HepG2 (cell line): ENCODE results near the gene EIF3A. TPM values are rescaled to one million over a fixed set of nuclear protein-coding genes. Genes with fewer than 3 reads are reported as not detected.

Experiments
- ATF7-NPFF ChIP-seq: sonication (generic); formaldehyde crosslinking; IDR thresholded peaks from 2 replicates; pipeline ENCODE4 v1.8.1; 2023; ENCODE audit warnings: mild to moderate bottlenecking, low read depth, missing genetic modification reagents, moderate library complexity
- CHCHD3 ChIP-seq: sonication (generic); formaldehyde crosslinking; IDR thresholded peaks from 2 replicates; pipeline ENCODE4 v1.8.0; 2022; ENCODE audit warnings: mild to moderate bottlenecking, missing genetic modification reagents, moderate library complexity
- ETV5 ChIP-seq: IDR thresholded peaks from 2 replicates; pipeline ENCODE4 v1.6.1; 2018; ENCODE audit warnings: missing biosample characterization, missing genetic modification reagents, inconsistent platforms, borderline replicate concordance
- HMG20A ChIP-seq: IDR thresholded peaks from 2 replicates; pipeline ENCODE4 v1.6.1; 2016; ENCODE audit warnings: borderline replicate concordance
- PAF1 ChIP-seq: IDR thresholded peaks from 2 replicates; pipeline ENCODE4 v1.6.1; 2016; ENCODE audit warnings: missing genetic modification reagents, missing compliant biosample characterization
- SIN3B ChIP-seq: fragments of 150-350 bp; IDR thresholded peaks from 2 replicates; pipeline ENCODE4 v1.6.1; 2014; ENCODE audit warnings: low read length
- STAT5B ChIP-seq: sonication (generic); formaldehyde crosslinking; IDR thresholded peaks from 2 replicates; pipeline ENCODE4 v1.4.0; 2020; ENCODE audit warnings: missing genetic modification reagents
- ZNF326 ChIP-seq: sonication (generic); formaldehyde crosslinking; IDR thresholded peaks from 2 replicates; pipeline ENCODE4 v1.4.0; 2020; ENCODE audit warnings: missing genetic modification reagents, borderline replicate concordance
- ZNF614 ChIP-seq: IDR thresholded peaks from 2 replicates; pipeline ENCODE4 v1.6.1; 2018; ENCODE audit warnings: missing biosample characterization, missing genetic modification reagents, inconsistent platforms, borderline replicate concordance
- ZNF670 ChIP-seq: sonication (generic); formaldehyde crosslinking; IDR thresholded peaks from 2 replicates; pipeline ENCODE4 v1.8.0; 2022; ENCODE audit warnings: mild to moderate bottlenecking, missing genetic modification reagents, borderline replicate concordance
- ZNF713 ChIP-seq: sonication (generic); formaldehyde crosslinking; IDR thresholded peaks from 2 replicates; pipeline ENCODE4 v1.4.0; 2020; ENCODE audit warnings: mild to moderate bottlenecking, missing genetic modification reagents
- ZNF850 ChIP-seq: sonication (generic); formaldehyde crosslinking; conservative IDR thresholded peaks from 2 replicates; pipeline ENCODE4 v1.9.0; 2021; ENCODE audit warnings: mild to moderate bottlenecking, missing genetic modification reagents
- polyA plus RNA-seq, 8 experiments: library from polyadenylated mRNA; depleted of rRNA in 3 of 8; stranded (reverse) in 7 of 8; unstranded in 1 of 8; fragments of >200 nt; fragmentation: Illumina TruSeq in 4 of 8; extraction: Trizol in 4 of 8; gene quantifications; 2 replicates each; pipeline versions ENCODE4 v1.2.1 to v1.2.3, GENCODE V29; 2011 to 2016; ENCODE audit warnings: low read depth in 4 of 8, missing spikeins in 1 of 8, mixed read lengths in 1 of 8; ENCODE audit not compliant: insufficient read depth in 1 of 8
- total RNA-seq, 5 experiments: library from RNA; depleted of rRNA; stranded (reverse); fragments of >200 nt; fragmentation: Illumina TruSeq; extraction: Trizol; gene quantifications; 2 replicates each; pipeline ENCODE4 v1.2.3, GENCODE V29; 2016; ENCODE audit warnings: low read depth in 1 of 5
- TF ChIP-seq, protein P1 (sequence below): IDR thresholded peaks from 2 replicates; pipeline ENCODE4 v1.6.1; 2016; ENCODE audit warnings: low read depth, missing genetic modification reagents, missing compliant biosample characterization
- TF ChIP-seq, protein P2 (sequence below): sonication (generic); formaldehyde crosslinking; IDR thresholded peaks from 2 replicates; pipeline ENCODE4 v1.5.1; 2020; ENCODE audit warnings: mild to moderate bottlenecking, missing genetic modification reagents, borderline replicate concordance
- TF ChIP-seq, protein P3 (sequence below): sonication (generic); formaldehyde crosslinking; IDR thresholded peaks from 2 replicates; pipeline ENCODE4 v1.4.0; 2020; ENCODE audit warnings: missing genetic modification reagents, mild to moderate bottlenecking, borderline replicate concordance

The EIF3A gene
- total and polyA plus RNA-seq, 2 of the 13 experiments (the other 11 are each of a cell fraction or from before 2014, with no cell fraction given) = 25.6 to 117 TPM

DNA sequence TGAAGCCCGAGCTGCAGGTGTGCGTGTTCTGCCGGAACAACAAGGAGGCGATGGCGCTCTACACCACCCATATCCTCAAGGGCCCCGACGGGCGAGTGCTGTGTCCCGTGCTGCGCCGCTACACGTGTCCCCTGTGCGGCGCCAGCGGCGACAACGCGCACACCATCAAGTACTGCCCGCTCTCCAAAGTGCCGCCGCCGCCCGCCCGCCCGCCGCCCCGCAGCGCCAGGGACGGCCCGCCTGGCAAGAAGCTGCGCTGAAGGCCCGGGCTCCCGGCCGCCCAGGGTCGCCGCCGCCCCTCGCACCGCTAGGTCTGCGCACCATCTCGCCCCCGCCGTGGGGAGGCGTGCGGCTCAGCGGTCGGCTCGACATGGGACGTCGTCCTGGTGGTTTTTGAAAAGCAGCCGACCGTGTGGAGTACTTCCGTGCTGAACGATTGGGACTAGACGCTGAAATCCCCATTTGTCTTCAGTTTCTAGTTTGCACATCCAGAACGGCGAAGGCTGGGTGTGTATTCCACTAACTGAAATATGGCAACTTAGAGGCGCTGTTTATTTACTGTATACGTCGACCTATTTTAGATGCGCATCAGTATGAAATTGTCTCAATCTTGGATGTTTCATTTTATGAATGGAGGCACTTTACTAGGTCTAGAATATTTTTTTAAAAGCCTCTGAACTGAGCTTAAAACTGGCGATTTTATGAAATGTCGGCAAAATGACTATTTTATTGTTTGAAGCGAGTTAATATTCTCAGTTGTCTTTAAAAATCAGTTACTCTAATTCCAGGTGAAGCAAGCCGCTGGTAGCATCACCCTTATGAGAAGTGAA, 50.0 kb downstream of the EIF3A start (continued):
- TF ChIP-seq ATF7-NPFF (peak; percentile 21; the same call in 1 of the 2 replicates), ZNF713 (CRISPR knock-in tag) (no peak), PAF1 (CRISPR knock-in tag) (no peak; the same call in none of the 2 replicates), ZNF670 (CRISPR knock-in tag) (no peak), SIN3B (no peak), ZNF326 (CRISPR knock-in tag) (no peak), STAT5B (no peak), ETV5 (CRISPR knock-in tag) (no peak), ZNF614 (CRISPR knock-in tag) (no peak), ZNF850 (CRISPR knock-in tag) (no peak), HMG20A (no peak), CHCHD3 (CRISPR knock-in tag) (no peak)
- TF ChIP-seq, protein P1, sequence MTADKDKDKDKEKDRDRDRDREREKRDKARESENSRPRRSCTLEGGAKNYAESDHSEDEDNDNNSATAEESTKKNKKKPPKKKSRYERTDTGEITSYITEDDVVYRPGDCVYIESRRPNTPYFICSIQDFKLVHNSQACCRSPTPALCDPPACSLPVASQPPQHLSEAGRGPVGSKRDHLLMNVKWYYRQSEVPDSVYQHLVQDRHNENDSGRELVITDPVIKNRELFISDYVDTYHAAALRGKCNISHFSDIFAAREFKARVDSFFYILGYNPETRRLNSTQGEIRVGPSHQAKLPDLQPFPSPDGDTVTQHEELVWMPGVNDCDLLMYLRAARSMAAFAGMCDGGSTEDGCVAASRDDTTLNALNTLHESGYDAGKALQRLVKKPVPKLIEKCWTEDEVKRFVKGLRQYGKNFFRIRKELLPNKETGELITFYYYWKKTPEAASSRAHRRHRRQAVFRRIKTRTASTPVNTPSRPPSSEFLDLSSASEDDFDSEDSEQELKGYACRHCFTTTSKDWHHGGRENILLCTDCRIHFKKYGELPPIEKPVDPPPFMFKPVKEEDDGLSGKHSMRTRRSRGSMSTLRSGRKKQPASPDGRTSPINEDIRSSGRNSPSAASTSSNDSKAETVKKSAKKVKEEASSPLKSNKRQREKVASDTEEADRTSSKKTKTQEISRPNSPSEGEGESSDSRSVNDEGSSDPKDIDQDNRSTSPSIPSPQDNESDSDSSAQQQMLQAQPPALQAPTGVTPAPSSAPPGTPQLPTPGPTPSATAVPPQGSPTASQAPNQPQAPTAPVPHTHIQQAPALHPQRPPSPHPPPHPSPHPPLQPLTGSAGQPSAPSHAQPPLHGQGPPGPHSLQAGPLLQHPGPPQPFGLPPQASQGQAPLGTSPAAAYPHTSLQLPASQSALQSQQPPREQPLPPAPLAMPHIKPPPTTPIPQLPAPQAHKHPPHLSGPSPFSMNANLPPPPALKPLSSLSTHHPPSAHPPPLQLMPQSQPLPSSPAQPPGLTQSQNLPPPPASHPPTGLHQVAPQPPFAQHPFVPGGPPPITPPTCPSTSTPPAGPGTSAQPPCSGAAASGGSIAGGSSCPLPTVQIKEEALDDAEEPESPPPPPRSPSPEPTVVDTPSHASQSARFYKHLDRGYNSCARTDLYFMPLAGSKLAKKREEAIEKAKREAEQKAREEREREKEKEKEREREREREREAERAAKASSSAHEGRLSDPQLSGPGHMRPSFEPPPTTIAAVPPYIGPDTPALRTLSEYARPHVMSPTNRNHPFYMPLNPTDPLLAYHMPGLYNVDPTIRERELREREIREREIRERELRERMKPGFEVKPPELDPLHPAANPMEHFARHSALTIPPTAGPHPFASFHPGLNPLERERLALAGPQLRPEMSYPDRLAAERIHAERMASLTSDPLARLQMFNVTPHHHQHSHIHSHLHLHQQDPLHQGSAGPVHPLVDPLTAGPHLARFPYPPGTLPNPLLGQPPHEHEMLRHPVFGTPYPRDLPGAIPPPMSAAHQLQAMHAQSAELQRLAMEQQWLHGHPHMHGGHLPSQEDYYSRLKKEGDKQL (CRISPR knock-in tag) = no peak
- TF ChIP-seq, protein P2, sequence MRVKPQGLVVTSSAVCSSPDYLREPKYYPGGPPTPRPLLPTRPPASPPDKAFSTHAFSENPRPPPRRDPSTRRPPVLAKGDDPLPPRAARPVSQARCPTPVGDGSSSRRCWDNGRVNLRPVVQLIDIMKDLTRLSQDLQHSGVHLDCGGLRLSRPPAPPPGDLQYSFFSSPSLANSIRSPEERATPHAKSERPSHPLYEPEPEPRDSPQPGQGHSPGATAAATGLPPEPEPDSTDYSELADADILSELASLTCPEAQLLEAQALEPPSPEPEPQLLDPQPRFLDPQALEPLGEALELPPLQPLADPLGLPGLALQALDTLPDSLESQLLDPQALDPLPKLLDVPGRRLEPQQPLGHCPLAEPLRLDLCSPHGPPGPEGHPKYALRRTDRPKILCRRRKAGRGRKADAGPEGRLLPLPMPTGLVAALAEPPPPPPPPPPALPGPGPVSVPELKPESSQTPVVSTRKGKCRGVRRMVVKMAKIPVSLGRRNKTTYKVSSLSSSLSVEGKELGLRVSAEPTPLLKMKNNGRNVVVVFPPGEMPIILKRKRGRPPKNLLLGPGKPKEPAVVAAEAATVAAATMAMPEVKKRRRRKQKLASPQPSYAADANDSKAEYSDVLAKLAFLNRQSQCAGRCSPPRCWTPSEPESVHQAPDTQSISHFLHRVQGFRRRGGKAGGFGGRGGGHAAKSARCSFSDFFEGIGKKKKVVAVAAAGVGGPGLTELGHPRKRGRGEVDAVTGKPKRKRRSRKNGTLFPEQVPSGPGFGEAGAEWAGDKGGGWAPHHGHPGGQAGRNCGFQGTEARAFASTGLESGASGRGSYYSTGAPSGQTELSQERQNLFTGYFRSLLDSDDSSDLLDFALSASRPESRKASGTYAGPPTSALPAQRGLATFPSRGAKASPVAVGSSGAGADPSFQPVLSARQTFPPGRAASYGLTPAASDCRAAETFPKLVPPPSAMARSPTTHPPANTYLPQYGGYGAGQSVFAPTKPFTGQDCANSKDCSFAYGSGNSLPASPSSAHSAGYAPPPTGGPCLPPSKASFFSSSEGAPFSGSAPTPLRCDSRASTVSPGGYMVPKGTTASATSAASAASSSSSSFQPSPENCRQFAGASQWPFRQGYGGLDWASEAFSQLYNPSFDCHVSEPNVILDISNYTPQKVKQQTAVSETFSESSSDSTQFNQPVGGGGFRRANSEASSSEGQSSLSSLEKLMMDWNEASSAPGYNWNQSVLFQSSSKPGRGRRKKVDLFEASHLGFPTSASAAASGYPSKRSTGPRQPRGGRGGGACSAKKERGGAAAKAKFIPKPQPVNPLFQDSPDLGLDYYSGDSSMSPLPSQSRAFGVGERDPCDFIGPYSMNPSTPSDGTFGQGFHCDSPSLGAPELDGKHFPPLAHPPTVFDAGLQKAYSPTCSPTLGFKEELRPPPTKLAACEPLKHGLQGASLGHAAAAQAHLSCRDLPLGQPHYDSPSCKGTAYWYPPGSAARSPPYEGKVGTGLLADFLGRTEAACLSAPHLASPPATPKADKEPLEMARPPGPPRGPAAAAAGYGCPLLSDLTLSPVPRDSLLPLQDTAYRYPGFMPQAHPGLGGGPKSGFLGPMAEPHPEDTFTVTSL (CRISPR knock-in tag) = no peak
- TF ChIP-seq, protein P3, sequence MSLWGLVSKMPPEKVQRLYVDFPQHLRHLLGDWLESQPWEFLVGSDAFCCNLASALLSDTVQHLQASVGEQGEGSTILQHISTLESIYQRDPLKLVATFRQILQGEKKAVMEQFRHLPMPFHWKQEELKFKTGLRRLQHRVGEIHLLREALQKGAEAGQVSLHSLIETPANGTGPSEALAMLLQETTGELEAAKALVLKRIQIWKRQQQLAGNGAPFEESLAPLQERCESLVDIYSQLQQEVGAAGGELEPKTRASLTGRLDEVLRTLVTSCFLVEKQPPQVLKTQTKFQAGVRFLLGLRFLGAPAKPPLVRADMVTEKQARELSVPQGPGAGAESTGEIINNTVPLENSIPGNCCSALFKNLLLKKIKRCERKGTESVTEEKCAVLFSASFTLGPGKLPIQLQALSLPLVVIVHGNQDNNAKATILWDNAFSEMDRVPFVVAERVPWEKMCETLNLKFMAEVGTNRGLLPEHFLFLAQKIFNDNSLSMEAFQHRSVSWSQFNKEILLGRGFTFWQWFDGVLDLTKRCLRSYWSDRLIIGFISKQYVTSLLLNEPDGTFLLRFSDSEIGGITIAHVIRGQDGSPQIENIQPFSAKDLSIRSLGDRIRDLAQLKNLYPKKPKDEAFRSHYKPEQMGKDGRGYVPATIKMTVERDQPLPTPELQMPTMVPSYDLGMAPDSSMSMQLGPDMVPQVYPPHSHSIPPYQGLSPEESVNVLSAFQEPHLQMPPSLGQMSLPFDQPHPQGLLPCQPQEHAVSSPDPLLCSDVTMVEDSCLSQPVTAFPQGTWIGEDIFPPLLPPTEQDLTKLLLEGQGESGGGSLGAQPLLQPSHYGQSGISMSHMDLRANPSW = no peak
